B cell (primary cell): Measurements from ENCODE around the gene CD74.

Source experiments
- EZH2 ChIP-seq: IDR thresholded peaks from 2 replicates; pipeline ENCODE4 v1.6.1; 2012; ENCODE audit warnings: borderline replicate concordance, low read depth, mild to moderate bottlenecking, moderate library complexity, low read length; ENCODE audit not compliant: insufficient read depth, poor library complexity, severe bottlenecking
- TF ChIP-seq, protein P1 (sequence below): fragments of 200-600 bp; IDR thresholded peaks from one replicate; pipeline ENCODE4 v1.8.0; 2022; ENCODE audit warnings: antibody characterized with exemption, mild to moderate bottlenecking

DNA sequence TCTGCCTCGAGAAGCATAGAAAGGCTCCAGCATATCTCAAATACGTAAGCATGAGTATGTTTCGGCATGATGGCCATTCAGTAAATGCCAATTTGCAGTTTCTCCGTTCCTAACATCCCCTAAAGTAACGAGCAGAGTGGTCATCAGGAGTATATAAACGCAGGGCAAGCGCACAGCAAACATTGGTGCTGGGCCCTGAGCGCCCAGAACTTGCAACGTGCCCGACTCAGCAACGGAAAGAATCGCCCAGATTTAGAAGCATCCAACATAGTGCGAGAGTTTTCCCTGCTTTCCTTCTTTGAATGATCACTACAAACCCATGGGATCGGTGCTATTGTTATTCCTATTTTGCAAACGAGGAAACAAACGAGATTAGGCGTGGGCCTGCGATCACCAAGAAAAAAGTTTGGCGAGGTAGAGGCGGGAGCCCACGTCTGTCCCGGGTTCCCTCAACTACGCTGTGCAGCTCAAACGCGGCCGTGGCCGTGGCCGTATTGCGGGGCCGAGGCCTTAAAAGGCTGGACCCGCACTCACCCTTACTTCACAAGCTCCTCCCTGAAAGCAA is 36.3 kb upstream of the CD74 start:
- TF ChIP-seq, protein P1, sequence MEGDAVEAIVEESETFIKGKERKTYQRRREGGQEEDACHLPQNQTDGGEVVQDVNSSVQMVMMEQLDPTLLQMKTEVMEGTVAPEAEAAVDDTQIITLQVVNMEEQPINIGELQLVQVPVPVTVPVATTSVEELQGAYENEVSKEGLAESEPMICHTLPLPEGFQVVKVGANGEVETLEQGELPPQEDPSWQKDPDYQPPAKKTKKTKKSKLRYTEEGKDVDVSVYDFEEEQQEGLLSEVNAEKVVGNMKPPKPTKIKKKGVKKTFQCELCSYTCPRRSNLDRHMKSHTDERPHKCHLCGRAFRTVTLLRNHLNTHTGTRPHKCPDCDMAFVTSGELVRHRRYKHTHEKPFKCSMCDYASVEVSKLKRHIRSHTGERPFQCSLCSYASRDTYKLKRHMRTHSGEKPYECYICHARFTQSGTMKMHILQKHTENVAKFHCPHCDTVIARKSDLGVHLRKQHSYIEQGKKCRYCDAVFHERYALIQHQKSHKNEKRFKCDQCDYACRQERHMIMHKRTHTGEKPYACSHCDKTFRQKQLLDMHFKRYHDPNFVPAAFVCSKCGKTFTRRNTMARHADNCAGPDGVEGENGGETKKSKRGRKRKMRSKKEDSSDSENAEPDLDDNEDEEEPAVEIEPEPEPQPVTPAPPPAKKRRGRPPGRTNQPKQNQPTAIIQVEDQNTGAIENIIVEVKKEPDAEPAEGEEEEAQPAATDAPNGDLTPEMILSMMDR = no peak
- no peak for TF ChIP-seq EZH2
